LHCN-M2 (cell line): ENCODE measurements around the gene RAMP3. TPM values are rescaled to one million over a fixed set of nuclear protein-coding genes. Genes with fewer than 3 reads are reported as not detected.

Experiments used
- DNase-seq: peaks from one replicate; pipeline ENCODE4 v3.0.0-alpha.2; 2012; ENCODE audit warnings: low read depth
- total RNA-seq: library from RNA; depleted of rRNA; stranded (reverse); fragments of >200 nt; gene quantifications from 2 replicates; pipeline ENCODE4 v1.2.3, GENCODE V29; 2014; rRNA removed

Gene RAMP3
- total RNA-seq, 1 experiment from 2014 or later = not detected

DNA sequence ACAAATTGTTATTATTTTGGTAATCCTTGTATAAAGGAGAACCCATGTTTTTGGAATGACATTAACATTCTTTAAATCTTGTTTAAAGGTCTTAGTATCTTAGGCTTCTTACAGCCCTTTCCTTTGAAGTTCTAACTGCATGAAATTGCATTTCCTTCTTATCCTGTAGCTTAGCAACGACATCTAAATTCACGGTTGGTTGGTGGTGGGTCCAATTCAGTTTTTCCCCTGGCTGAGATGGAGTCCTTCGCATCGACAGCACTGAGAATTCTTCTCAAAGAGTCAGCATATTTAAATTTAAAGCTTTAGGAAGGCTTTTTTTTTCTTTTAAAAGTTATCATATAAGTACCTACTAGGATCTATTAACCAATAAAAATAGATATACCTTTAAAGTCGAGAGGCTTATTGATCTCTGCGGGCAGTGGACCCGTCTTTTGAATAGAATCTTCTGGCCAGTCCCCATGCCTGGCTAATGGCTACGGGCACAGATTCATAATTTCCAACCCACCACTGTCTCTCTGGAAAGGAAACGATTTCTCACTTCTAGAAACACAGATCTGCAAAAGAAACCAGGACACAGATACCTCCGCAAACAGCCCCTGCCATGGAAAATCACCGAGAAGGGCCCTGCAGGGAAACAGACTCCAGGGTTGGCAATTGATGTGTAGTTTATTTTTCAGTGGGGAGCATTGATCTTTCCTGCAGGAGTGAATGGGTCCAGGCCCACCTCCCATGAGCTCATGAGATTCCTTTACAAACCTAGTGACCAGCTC, 63.4 kb downstream of the RAMP3 start:
- no peak for DNase-seq

DNA sequence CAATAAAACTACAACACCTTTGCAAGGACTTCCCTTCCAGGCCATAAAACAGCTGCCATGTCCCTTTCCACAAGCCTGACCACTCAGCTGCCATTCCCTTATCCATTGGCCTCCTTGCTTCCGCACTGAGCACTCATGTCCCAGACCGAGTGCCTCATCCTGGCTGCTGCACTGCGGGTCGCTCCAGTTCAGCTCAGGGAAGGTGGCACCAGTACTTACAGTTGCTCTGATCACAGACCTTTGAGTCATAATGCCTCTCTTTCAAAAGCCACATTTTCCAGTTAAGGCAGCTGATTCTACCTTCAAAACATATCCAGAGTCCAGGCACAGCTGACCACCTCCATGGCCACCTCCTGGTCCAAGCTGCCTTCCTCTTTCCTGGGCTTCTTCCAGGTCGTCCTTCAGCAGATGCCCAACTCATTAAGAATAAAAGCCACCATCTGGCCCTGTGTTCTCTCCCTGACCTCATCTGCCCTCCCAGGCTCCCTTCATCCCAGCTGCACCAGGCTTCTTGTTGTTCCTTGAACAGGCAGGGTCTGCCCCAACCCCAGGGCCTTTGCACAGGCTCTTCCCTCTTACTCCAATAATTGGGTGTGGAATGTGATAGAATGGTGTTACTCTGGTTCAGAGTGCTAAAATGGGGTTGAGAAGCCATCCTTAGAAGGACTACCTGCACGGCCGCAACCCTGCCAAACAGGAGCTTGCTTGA, 64.5 kb downstream of the RAMP3 start:
- no peak for DNase-seq

DNA sequence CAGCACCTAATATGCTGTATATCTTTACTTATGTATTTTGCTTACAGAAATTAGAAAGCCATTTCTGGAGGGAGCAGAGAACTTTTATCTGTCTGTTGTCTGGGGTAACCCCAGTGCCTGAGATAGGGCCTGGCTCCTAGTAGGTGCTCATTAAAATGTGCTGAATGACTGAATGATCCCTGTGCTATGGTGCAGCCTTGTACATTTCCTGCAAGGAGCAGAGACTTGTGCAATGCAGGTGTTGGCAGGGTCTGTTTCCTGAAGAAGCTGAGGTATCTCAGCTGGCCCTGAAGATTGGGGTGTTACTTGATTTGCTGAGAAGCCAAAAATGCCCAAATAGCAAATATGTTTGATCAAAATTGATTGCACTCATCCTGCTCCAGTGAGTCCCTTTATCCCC, 65.5 kb downstream of the RAMP3 start:
- DNase-seq = no peak

- DNase-seq = no peak
Observed at GRCh38 chr7:45223728-45224630, 66.4 kb downstream of the RAMP3 start.

DNA sequence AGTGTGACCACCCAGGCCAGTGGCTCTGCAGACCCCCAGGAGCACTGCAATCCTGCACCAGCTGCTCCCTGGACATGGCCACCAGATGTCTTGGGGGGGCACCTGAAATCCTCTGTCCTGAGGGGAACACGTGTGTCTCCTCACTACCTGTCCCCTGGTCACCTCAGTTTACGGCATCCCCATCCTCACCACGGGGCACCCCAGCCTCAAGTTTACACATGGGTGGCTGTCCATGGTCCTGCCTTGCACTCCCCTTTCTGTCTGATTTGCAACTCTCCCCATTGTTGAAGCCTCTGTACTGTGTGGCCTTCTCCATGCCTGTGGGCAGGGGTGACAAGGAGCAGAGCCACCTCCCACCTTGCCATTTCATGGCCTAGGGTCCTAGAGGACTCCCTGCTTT, 67.2 kb downstream of the RAMP3 start:
- DNase-seq = no peak

DNA sequence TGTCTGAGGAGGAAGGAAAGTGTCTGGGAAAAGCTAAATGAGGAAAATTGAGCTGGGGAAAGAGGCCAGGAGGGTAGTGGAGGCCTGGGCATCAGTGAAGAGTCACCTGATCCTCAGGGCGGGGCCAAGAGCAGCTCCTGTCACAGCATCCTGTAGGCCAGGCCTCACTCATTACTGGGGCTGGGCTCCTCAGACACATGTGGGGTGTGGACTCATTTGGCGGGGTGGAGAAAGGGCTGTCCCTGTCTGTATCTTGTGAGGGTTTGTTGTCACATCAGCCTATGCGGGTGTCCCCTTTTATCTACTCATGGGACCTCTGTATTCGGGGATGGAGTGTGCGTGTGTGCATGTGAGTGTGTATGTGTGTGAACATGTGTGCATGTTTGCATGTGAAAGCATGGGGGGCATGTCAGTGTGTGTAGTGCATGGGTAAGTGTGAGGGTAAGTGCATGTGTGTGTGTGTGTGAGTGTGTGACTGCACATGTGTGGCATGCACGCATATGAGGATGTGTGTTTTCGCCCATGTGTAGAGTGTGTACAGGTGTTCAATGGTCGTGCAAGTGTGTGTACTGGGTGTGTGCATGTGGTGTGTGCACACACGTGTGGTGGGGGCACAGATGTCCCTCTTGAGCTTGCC, 67.8 kb downstream of the RAMP3 start:
- DNase-seq = no peak

GRCh38 chr7:45225948-45226335, 68.4 kb downstream of the RAMP3 start:
- no peak for DNase-seq

DNA sequence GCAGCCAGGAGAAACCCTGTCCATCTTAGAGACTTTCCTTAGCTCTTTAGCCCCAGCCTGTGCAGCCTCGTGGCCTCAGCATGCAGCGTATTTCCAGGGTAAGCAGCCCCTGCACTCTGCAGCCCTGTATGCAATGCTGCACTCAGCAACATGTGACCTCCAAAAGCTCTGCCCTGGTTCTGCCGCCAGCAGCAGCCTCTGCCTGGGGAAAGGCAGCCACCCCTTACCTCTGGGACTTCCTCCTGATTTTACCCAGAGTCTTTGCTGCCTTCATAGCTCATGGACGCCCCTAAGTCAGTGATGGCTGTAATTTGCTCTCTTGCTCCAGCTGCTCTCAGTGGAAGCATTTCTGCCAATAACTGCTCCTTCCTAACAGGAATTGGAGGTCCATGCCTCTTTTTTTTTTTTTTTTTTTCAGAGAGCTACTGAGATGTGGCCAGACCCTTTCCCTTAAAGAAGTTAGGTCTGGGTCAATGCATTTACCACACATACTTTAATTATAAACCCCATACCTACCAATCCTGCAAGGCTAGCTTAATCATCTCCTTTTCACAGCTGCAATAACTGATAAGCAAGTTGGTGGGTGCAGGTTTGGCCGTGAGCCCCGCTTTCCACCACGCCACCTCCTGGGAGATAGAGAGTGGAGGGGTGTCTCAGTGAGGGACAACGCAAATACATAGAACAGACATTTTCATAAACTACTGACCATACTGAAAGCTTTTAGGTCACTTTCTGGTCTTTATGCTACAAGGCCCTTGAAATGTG, 71.7 kb downstream of the RAMP3 start:
- no peak for DNase-seq

GRCh38 chr7:45230083-45230482, 72.5 kb downstream of the RAMP3 start:
- no peak for DNase-seq

GRCh38 chr7:45230611-45231165, 73.1 kb downstream of the RAMP3 start:
- DNase-seq = no peak

DNA sequence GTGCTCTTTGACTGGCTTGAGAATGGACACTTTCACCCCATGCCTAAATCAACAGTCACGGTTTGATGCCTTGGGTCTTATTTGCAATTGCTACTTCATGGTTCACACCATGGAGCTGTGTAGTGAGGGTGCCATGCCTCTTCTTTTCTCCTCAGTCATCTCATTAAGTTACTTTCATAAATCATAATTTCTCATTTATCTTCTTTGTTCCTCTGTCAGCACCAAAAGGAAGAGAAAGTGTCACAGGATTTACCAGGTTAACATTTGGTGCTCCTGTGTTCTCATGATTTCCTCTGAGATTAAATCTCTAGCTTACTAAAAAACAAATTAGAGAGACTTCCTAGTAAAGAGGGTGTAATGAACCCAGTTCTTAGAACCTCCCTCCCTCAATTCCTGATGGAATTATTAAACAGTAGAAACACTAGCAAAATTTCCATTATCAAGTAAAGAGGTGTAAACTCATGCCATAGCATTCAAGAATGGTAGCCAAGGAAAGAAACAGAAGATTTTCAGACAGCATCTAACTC, 75.7 kb downstream of the RAMP3 start:
- DNase-seq = no peak

Other genes with a start within 250 kb of the RAMP3 start
- not detected in 2 replicates for gene MYO1G, start 178.8 kb upstream of the RAMP3 start, total RNA-seq
- 117 and 126 TPM in 2 replicates for gene CCM2, start 157.6 kb upstream of the RAMP3 start, total RNA-seq
- gene NACAD, start 68.8 kb upstream of the RAMP3 start, total RNA-seq = 2.6 and 2.9 TPM in 2 replicates
- 107 and 120 TPM in 2 replicates for gene TBRG4, start 46.1 kb upstream of the RAMP3 start, total RNA-seq